Hepatocyte (in vitro differentiated cells): Measurements from ENCODE around the gene CNNM4. TPM values are rescaled to one million over a fixed set of nuclear protein-coding genes. Genes with fewer than 3 reads are reported as not detected.

ENCODE experiments used
- DNase-seq: peaks from one replicate; pipeline ENCODE4 v3.0.0-alpha.2; 2016; ENCODE audit warnings: low spot score
- H2AFZ ChIP-seq: fragments of 200-600 bp; sonication (generic); 2 replicates; pipeline ENCODE4 v1.6.0; 2016; ENCODE audit warnings: antibody characterized with exemption, mild to moderate bottlenecking
- H3K27ac ChIP-seq: fragments of 200-600 bp; sonication (generic); 2 replicates; pipeline ENCODE4 v1.5.1; 2016; ENCODE audit warnings: mild to moderate bottlenecking
- H3K27me3 ChIP-seq: fragments of 200-600 bp; sonication (generic); 2 replicates; pipeline ENCODE4 v1.6.1; 2016
- H3K36me3 ChIP-seq: fragments of 200-600 bp; sonication (generic); replicated peaks from 2 replicates; pipeline ENCODE4 v1.5.1; 2016; ENCODE audit warnings: low read depth; ENCODE audit not compliant: insufficient read depth
- H3K4me1 ChIP-seq: fragments of 200-600 bp; sonication (generic); 2 replicates; pipeline ENCODE4 v1.5.1; 2016; ENCODE audit warnings: mild to moderate bottlenecking, moderate library complexity; ENCODE audit not compliant: insufficient read depth
- H3K4me2 ChIP-seq: fragments of 200-600 bp; sonication (generic); 2 replicates; pipeline ENCODE4 v1.6.0; 2016
- H3K4me3 ChIP-seq: fragments of 200-600 bp; sonication (generic); 2 replicates; pipeline ENCODE4 v1.5.1; 2016; ENCODE audit warnings: mild to moderate bottlenecking
- H3K79me2 ChIP-seq: fragments of 200-600 bp; sonication (generic); 2 replicates; pipeline ENCODE4 v1.6.0; 2017; ENCODE audit warnings: mild to moderate bottlenecking
- H3K9me2 ChIP-seq: fragments of 200-600 bp; sonication (generic); replicated peaks from 2 replicates; pipeline ENCODE4 v1.6.0; 2017; ENCODE audit warnings: mild to moderate bottlenecking; ENCODE audit not compliant: insufficient read depth
- H3K9me3 ChIP-seq: fragments of 200-600 bp; sonication (generic); 2 replicates; pipeline ENCODE4 v1.5.1; 2016; ENCODE audit warnings: low read depth, mild to moderate bottlenecking
- H4K20me1 ChIP-seq: fragments of 200-600 bp; sonication (generic); 2 replicates; pipeline ENCODE4 v1.6.0; 2016; ENCODE audit warnings: mild to moderate bottlenecking; ENCODE audit not compliant: insufficient read depth, poor library complexity, severe bottlenecking
- CTCF ChIP-seq: fragments of 200-600 bp; sonication (generic); IDR thresholded peaks from 2 replicates; pipeline ENCODE4 v1.5.1; 2016; ENCODE audit warnings: antibody characterized with exemption, mild to moderate bottlenecking; ENCODE audit not compliant: poor library complexity
- EZH2 ChIP-seq: fragments of 200-600 bp; sonication (generic); IDR thresholded peaks from 2 replicates; pipeline ENCODE4 v1.6.1; 2016; ENCODE audit warnings: antibody characterized with exemption, mild to moderate bottlenecking, borderline replicate concordance
- EZH2phosphoT487 ChIP-seq: fragments of 200-600 bp; sonication (generic); IDR thresholded peaks from one replicate; pipeline ENCODE4 v1.6.1; 2018; ENCODE audit warnings: antibody characterized with exemption, mild to moderate bottlenecking, low read depth, moderate library complexity; ENCODE audit not compliant: unreplicated experiment, severe bottlenecking
- WGBS: methylation state at CpG from one replicate; pipeline ENCODE4 v1.1.6; 2016; ENCODE audit warnings: low lambda C conversion rate; ENCODE audit errors: missing lambda C conversion rate; 5-methylcytosine and 5-hydroxymethylcytosine counted together
- polyA plus RNA-seq: library from polyadenylated mRNA; unstranded; fragments of >200 nt; fragmentation: Nextera tagmentation; extraction: Ambion mirVana; gene quantifications from 2 replicates; pipeline ENCODE4 v1.2.1, GENCODE V29; 2016
- total RNA-seq: library from RNA; depleted of rRNA; stranded (reverse); fragments of >200 nt; gene quantifications from 2 replicates; pipeline ENCODE4 v1.2.3, GENCODE V29; 2014

Gene CNNM4
- total and polyA plus RNA-seq, 2 experiments from 2014 or later = 8.8 to 10.8 TPM

- Histone ChIP-seq H2AFZ (no peak overlapping the region), H3K27ac (no peak overlapping the region), H3K9me3 (no peaks in the 10 kb centered on the region), H4K20me1 (no peaks in the 10 kb centered on the region), H3K27me3 (no peaks in the 10 kb centered on the region), H3K4me2 (no peak overlapping the region), H3K36me3 (no peaks in the 10 kb centered on the region), H3K79me2 (no peaks in the 10 kb centered on the region), H3K4me3 (no peak overlapping the region), H3K4me1 (no peaks in the 10 kb centered on the region), H3K9me2 (no peaks in the 10 kb centered on the region)
- no peak for DNase-seq
- 89% methylated on average over 10 of the region's 10 CpGs for WGBS
- no peak for TF ChIP-seq EZH2
- no peak for TF ChIP-seq CTCF
- no peak for TF ChIP-seq EZH2phosphoT487
Measured at GRCh38 chr2:96847586-96847985, 86.9 kb downstream of the CNNM4 start.

- Histone ChIP-seq H3K36me3 (no peaks in the 10 kb centered on the region), H3K27me3 (no peaks in the 10 kb centered on the region), H4K20me1 (no peaks in the 10 kb centered on the region), H3K4me2 (no peak overlapping the region), H3K27ac (no peak overlapping the region), H3K9me2 (no peaks in the 10 kb centered on the region), H3K4me1 (no peaks in the 10 kb centered on the region), H2AFZ (no peak overlapping the region), H3K4me3 (no peak overlapping the region), H3K79me2 (peaks cover under 1% of the 10 kb centered on the region), H3K9me3 (no peaks in the 10 kb centered on the region)
- WGBS = 69% methylated on average over 9 of the region's 9 CpGs
- peak; percentile 48 for DNase-seq
- no peak for TF ChIP-seq CTCF
Measured at GRCh38 chr2:96848264-96848663, 87.6 kb downstream of the CNNM4 start.

GRCh38 chr2:96852667-96853066, 92.0 kb downstream of the CNNM4 start:
- 99% methylated on average over 6 of the region's 6 CpGs for WGBS

More at GRCh38 chr2:96852667-96853066, 92.0 kb downstream of the CNNM4 start:
- Histone ChIP-seq H3K9me3 (no peaks in the 10 kb centered on the region), H2AFZ (no peak overlapping the region), H3K79me2 (peaks cover 37% of the 10 kb centered on the region), H3K27me3 (no peaks in the 10 kb centered on the region), H3K9me2 (no peaks in the 10 kb centered on the region), H4K20me1 (peaks cover 3% of the 10 kb centered on the region), H3K4me1 (peaks cover 10% of the 10 kb centered on the region), H3K36me3 (no peaks in the 10 kb centered on the region), H3K27ac (no peak overlapping the region), H3K4me2 (no peak overlapping the region), H3K4me3 (no peak overlapping the region)
- no peak for DNase-seq
- no peak for TF ChIP-seq CTCF
- TF ChIP-seq EZH2phosphoT487 = no peak
- no peak for TF ChIP-seq EZH2
